HG03060 (cell line): ENCODE data around the gene COX6A1.
"Not testable (repeated sequence)": the region's sequence is repeated elsewhere in the genome, so short reads cannot be mapped to it uniquely, and the experiment has no call there.

Experiments
- ATAC-seq: cut with Tn5 transposase; IDR thresholded peaks from one replicate; pipeline ENCODE4 v1.9.1; 2021; ENCODE audit warnings: low read depth, moderate number of reproducible peaks; ENCODE audit not compliant: unreplicated experiment

The COX6A1 gene

GRCh38 chr12:120465756-120466155 lies 27.8 kb downstream of the COX6A1 start:
- ATAC-seq, result no peak

- no peak for ATAC-seq
These were observed 28.8 kb downstream of the COX6A1 start for GRCh38 chr12:120466560-120467315.

GRCh38 chr12:120467439-120467838 lies 29.5 kb downstream of the COX6A1 start:
- ATAC-seq, result no peak

- ATAC-seq, result no peak
These were observed 30.5 kb downstream of the COX6A1 start for GRCh38 chr12:120468325-120468820.

- no peak for ATAC-seq
These were observed 31.0 kb downstream of the COX6A1 start for GRCh38 chr12:120468821-120469449.

- peak; percentile 87 for ATAC-seq
These were observed 31.7 kb downstream of the COX6A1 start, which contains the start of gene SRSF9 for GRCh38 chr12:120469450-120470149. Gene SRSF9 (minus strand): TSS chr12:120469748. CDS start chr12:120469609, 139 bp downstream.

- ATAC-seq, result no peak
These were observed 32.4 kb downstream of the COX6A1 start for GRCh38 chr12:120470150-120470784.

- no peak for ATAC-seq
These were observed 34.6 kb downstream of the COX6A1 start for GRCh38 chr12:120472521-120472920.

GRCh38 chr12:120473807-120474615 lies 36.1 kb downstream of the COX6A1 start:
- no peak for ATAC-seq

GRCh38 chr12:120474616-120474960 lies 36.7 kb downstream of the COX6A1 start:
- no peak for ATAC-seq

GRCh38 chr12:120475643-120476042 lies 37.7 kb downstream of the COX6A1 start:
- no peak for ATAC-seq

- ATAC-seq, result no peak
These were observed 41.5 kb downstream of the COX6A1 start for GRCh38 chr12:120479458-120479857.

GRCh38 chr12:120480211-120480610 lies 42.3 kb downstream of the COX6A1 start:
- ATAC-seq, result no peak

- ATAC-seq, result no peak
These were observed 43.3 kb downstream of the COX6A1 start for GRCh38 chr12:120481022-120481767.

- ATAC-seq, result no peak
These were observed 45.7 kb downstream of the COX6A1 start for GRCh38 chr12:120483621-120484020.

- ATAC-seq, result no peak
These were observed 48.3 kb downstream of the COX6A1 start for GRCh38 chr12:120485961-120486881.

- not testable (repeated sequence) for ATAC-seq
These were observed 49.6 kb downstream of the COX6A1 start for GRCh38 chr12:120487552-120487951.

- no peak for ATAC-seq
These were observed 50.2 kb downstream of the COX6A1 start for GRCh38 chr12:120488057-120488640.
